NCI-H2081 treated with DMSO at 0.1 percent for 48 hours (cell line): ENCODE results near the gene OMG.
"Not testable (repeated sequence)": the region's sequence is repeated elsewhere in the genome, so short reads cannot be mapped to it uniquely, and the experiment has no call there.

ENCODE experiments used
- DNase-seq: peaks from one replicate; lab custom pipeline; 2025; lab: John Stamatoyannopoulos, UW

OMG gene

GRCh38 chr17:31262923-31263322 lies 34.1 kb downstream of the OMG start:
- DNase-seq: not testable (repeated sequence)

- no peak for DNase-seq
Observed at GRCh38 chr17:31261601-31262000, 35.4 kb downstream of the OMG start.

- no peak for DNase-seq
Observed at GRCh38 chr17:31260151-31260550, 36.9 kb downstream of the OMG start.

- DNase-seq: no peak
Observed at GRCh38 chr17:31256936-31257335, 40.1 kb downstream of the OMG start.

GRCh38 chr17:31254654-31255053 lies 42.4 kb downstream of the OMG start:
- no peak for DNase-seq

GRCh38 chr17:31252741-31253140 lies 44.3 kb downstream of the OMG start:
- DNase-seq: no peak

- no peak for DNase-seq
Observed at GRCh38 chr17:31251970-31252328, 45.1 kb downstream of the OMG start.

GRCh38 chr17:31251105-31251969 lies 45.7 kb downstream of the OMG start:
- DNase-seq: no peak

- DNase-seq: no peak
Observed at GRCh38 chr17:31250229-31250628, 46.8 kb downstream of the OMG start.

- DNase-seq: no peak
Observed at GRCh38 chr17:31249835-31250141, 47.3 kb downstream of the OMG start.

GRCh38 chr17:31248986-31249834 lies 47.8 kb downstream of the OMG start:
- DNase-seq: no peak
